SK-N-SH treated with all-trans-retinoic acid at 6 μM for 48 hours (cell line): ENCODE results near the gene CD177.

ENCODE experiments used
- CREB5 ChIP-seq: fragments of 250-450 bp; sonication (Bioruptor Pico); IDR thresholded peaks from 2 replicates; pipeline ENCODE4 v1.5.1; 2020; ENCODE audit warnings: low read depth, mild to moderate bottlenecking, moderate library complexity
- CSRNP3 ChIP-seq: fragments of 250-450 bp; sonication (Bioruptor Pico); IDR thresholded peaks from 2 replicates; pipeline ENCODE4 v1.5.1; 2021; ENCODE audit warnings: mild to moderate bottlenecking, moderate library complexity
- ZC3H10 ChIP-seq: fragments of 250-450 bp; sonication (Bioruptor Pico); IDR thresholded peaks from 2 replicates; pipeline ENCODE4 v1.5.1; 2021; ENCODE audit warnings: mild to moderate bottlenecking, moderate library complexity
- ZFP3 ChIP-seq: fragments of 250-450 bp; sonication (Bioruptor Pico); IDR thresholded peaks from 2 replicates; pipeline ENCODE4 v1.5.0; 2020; ENCODE audit warnings: mild to moderate bottlenecking, moderate library complexity

- TF ChIP-seq CREB5 (CRISPR knock-in tag) (no peak), CSRNP3 (CRISPR knock-in tag) (no peak), ZC3H10 (CRISPR knock-in tag) (no peak), ZFP3 (CRISPR knock-in tag) (no peak)
Observed at GRCh38 chr19:43407416-43408005, 54.0 kb downstream of the CD177 start.
